Neural cell (in vitro differentiated cells): ENCODE measurements around the gene IFT81. TPM values are rescaled to one million over a fixed set of nuclear protein-coding genes. Genes with fewer than 3 reads are reported as not detected.

ENCODE experiments used
- H2AFZ ChIP-seq: fragments of 200-600, 300-800 bp; sonication (generic), shearing (Covaris generic); 2 replicates; pipeline ENCODE4 v1.6.0; 2014; ENCODE audit warnings: low read depth, mild to moderate bottlenecking, antibody characterized with exemption, low read length, moderate library complexity
- H3F3A ChIP-seq: fragments of 200-600 bp; shearing (Covaris generic); 2 replicates; pipeline ENCODE4 v1.6.1; 2016; ENCODE audit warnings: mild to moderate bottlenecking, moderate library complexity, mixed read lengths, antibody characterized with exemption, low read length; ENCODE audit not compliant: insufficient read depth, poor library complexity, severe bottlenecking
- H3K27ac ChIP-seq: fragments of 200-600, 300-800 bp; sonication (generic), shearing (Covaris generic); 2 replicates; pipeline ENCODE4 v1.5.1; 2014; ENCODE audit warnings: mild to moderate bottlenecking, low read length, moderate library complexity
- H3K27me3 ChIP-seq: fragments of 300-800, 200-600 bp; sonication (generic), shearing (Covaris generic); 2 replicates; pipeline ENCODE4 v1.6.0; 2014; ENCODE audit warnings: mild to moderate bottlenecking, low read depth, low read length, moderate library complexity; ENCODE audit not compliant: insufficient read depth
- H3K36me3 ChIP-seq: fragments of 300-800, 200-600 bp; sonication (generic), shearing (Covaris generic); 2 replicates; pipeline ENCODE4 v1.5.1; 2014; ENCODE audit warnings: mild to moderate bottlenecking, antibody characterized with exemption, low read length, moderate library complexity; ENCODE audit not compliant: insufficient read depth
- H3K4me2 ChIP-seq: fragments of 300-800, 200-600 bp; sonication (generic), shearing (Covaris generic); 2 replicates; pipeline ENCODE4 v1.6.0; 2014; ENCODE audit warnings: mild to moderate bottlenecking, low read length
- H3K4me3 ChIP-seq: fragments of 300-800, 200-600 bp; sonication (generic), shearing (Covaris generic); 2 replicates; pipeline ENCODE4 v1.5.1; 2014; ENCODE audit warnings: mild to moderate bottlenecking, low read length, moderate library complexity
- H3K79me2 ChIP-seq: fragments of 200-600 bp; shearing (Covaris generic); replicated peaks from 2 replicates; pipeline ENCODE4 v1.6.0; 2014; ENCODE audit warnings: mild to moderate bottlenecking, low read length, moderate library complexity; ENCODE audit not compliant: insufficient read depth
- H3K9ac ChIP-seq: fragments of 300-800, 200-600 bp; sonication (generic), shearing (Covaris generic); 2 replicates; pipeline ENCODE4 v1.6.1; 2016; ENCODE audit warnings: mild to moderate bottlenecking, low read length, mixed read lengths
- H3K9me2 ChIP-seq: fragments of 200-600 bp; shearing (Covaris generic); 2 replicates; pipeline ENCODE4 v1.6.1; 2016; ENCODE audit warnings: mild to moderate bottlenecking, low read length, mixed read lengths; ENCODE audit not compliant: insufficient read depth
- H3K9me3 ChIP-seq: fragments of 200-600, 300-800 bp; sonication (generic), shearing (Covaris generic); 2 replicates; pipeline ENCODE4 v1.6.1; 2016; ENCODE audit warnings: mild to moderate bottlenecking, mixed run types, low read length, moderate library complexity, mixed read lengths
- H4K20me1 ChIP-seq: fragments of 200-600 bp; shearing (Covaris generic); 2 replicates; pipeline ENCODE4 v1.6.1; 2016; ENCODE audit warnings: mild to moderate bottlenecking, mixed run types; ENCODE audit not compliant: insufficient read depth
- CTCF ChIP-seq: fragments of 450-650 bp; IDR thresholded peaks from 2 replicates; pipeline ENCODE4 v1.5.1; 2014; ENCODE audit warnings: antibody characterized with exemption, mild to moderate bottlenecking, moderate library complexity; ENCODE audit not compliant: poor library complexity, severe bottlenecking
- EP300 ChIP-seq: fragments of 450-650 bp; conservative IDR thresholded peaks from 2 replicates; pipeline ENCODE4 v1.6.1; 2014; ENCODE audit warnings: antibody characterized with exemption, mild to moderate bottlenecking, moderate library complexity; ENCODE audit not compliant: poor library complexity, severe bottlenecking
- EZH2 ChIP-seq: fragments of 200-600, 300-800 bp; shearing (Covaris generic), sonication (generic); IDR thresholded peaks from 2 replicates; pipeline ENCODE4 v1.6.1; 2014; ENCODE audit warnings: antibody characterized with exemption, low read length, borderline replicate concordance, mild to moderate bottlenecking; ENCODE audit not compliant: insufficient read depth, poor library complexity, severe bottlenecking
- MXI1 ChIP-seq: fragments of 450-650 bp; conservative IDR thresholded peaks from 2 replicates; pipeline ENCODE4 v1.6.1; 2014; ENCODE audit warnings: antibody characterized with exemption, mild to moderate bottlenecking; ENCODE audit not compliant: poor library complexity, severe bottlenecking
- POLR2AphosphoS5 ChIP-seq: IDR thresholded peaks from 2 replicates; pipeline ENCODE4 v1.6.1; 2012
- RAD21 ChIP-seq: fragments of 450-650 bp; conservative IDR thresholded peaks from 2 replicates; pipeline ENCODE4 v1.6.1; 2014; ENCODE audit warnings: antibody characterized with exemption, mild to moderate bottlenecking, moderate library complexity
- REST ChIP-seq: IDR thresholded peaks from 2 replicates; pipeline ENCODE4 v1.6.1; 2012; ENCODE audit warnings: borderline replicate concordance
- SMC3 ChIP-seq: fragments of 450-650 bp; conservative IDR thresholded peaks from 2 replicates; pipeline ENCODE4 v1.6.1; 2014; ENCODE audit warnings: antibody characterized with exemption, mild to moderate bottlenecking, moderate library complexity; ENCODE audit not compliant: poor library complexity
- TAF1 ChIP-seq: IDR thresholded peaks from 2 replicates; pipeline ENCODE4 v1.6.1; 2012; ENCODE audit warnings: low read depth
- polyA plus RNA-seq: library from polyadenylated mRNA; depleted of rRNA; stranded (reverse); fragments of >200 nt; gene quantifications from 2 replicates; pipeline ENCODE4 v1.2.3, GENCODE V29; 2014

IFT81 gene
- polyA plus RNA-seq, 1 donor from 2014 or later = 120 TPM

- no peak overlapping the region for H3K4me3 ChIP-seq
These were observed 46.5 kb downstream of the IFT81 start for GRCh38 chr12:110170535-110171185.

GRCh38 chr12:110171186-110171538 is 47.0 kb downstream of the IFT81 start:
- no peaks in the 10 kb centered on the region for H3K36me3 ChIP-seq
- no peaks in the 10 kb centered on the region for H3K9me3 ChIP-seq
- no peak overlapping the region for H3K4me3 ChIP-seq
- H3K9ac ChIP-seq = no peak overlapping the region
- H3K4me2 ChIP-seq = no peak overlapping the region
- no peaks in the 10 kb centered on the region for H3K27me3 ChIP-seq
- H3K9me2 ChIP-seq = no peaks in the 10 kb centered on the region
- H3K27ac ChIP-seq = no peak overlapping the region
- no peaks in the 10 kb centered on the region for H3K79me2 ChIP-seq
- no peaks in the 10 kb centered on the region for H3F3A ChIP-seq
- H2AFZ ChIP-seq = no peak overlapping the region
- TF ChIP-seq EZH2 = no peak
- no peak for TF ChIP-seq MXI1
- no peak for TF ChIP-seq RAD21
- no peaks in the 10 kb centered on the region for H4K20me1 ChIP-seq

More at GRCh38 chr12:110170535-110171185, 46.5 kb downstream of the IFT81 start:
- H3K79me2 ChIP-seq = no peaks in the 10 kb centered on the region
- no peaks in the 10 kb centered on the region for H3K36me3 ChIP-seq
- no peaks in the 10 kb centered on the region for H3K9me3 ChIP-seq
- H4K20me1 ChIP-seq = no peaks in the 10 kb centered on the region
- TF ChIP-seq EP300 (no peak), SMC3 (no peak), TAF1 (no peak), CTCF (no peak), EZH2 (no peak), POLR2AphosphoS5 (no peak), RAD21 (no peak), MXI1 (no peak), REST (no peak)
- no peak overlapping the region for H3K9ac ChIP-seq
- H3K9me2 ChIP-seq = no peaks in the 10 kb centered on the region
- no peak overlapping the region for H3K27ac ChIP-seq
- H3K27me3 ChIP-seq = no peaks in the 10 kb centered on the region
- no peaks in the 10 kb centered on the region for H3F3A ChIP-seq
- H3K4me2 ChIP-seq = no peak overlapping the region
- no peak overlapping the region for H2AFZ ChIP-seq
